Panc1 (cell line): ENCODE data around the gene BSND. TPM values are rescaled to one million over a fixed set of nuclear protein-coding genes. Genes with fewer than 3 reads are reported as not detected.

Source experiments
- ATAC-seq: fragments of 200-7000 bp; cut with Tn5 transposase; 2 replicates; pipeline ENCODE4 v1.9.1; 2020; ENCODE audit warnings: mild to moderate bottlenecking, moderate library complexity
- BruUV-seq: library from RNA; stranded (reverse); fragments of 400-500 nt; replicated peaks from 2 replicates; lab custom pipeline; 2021; lab: Mats Ljungman, UMichigan
- CTCF ChIA-PET: fragments of 300-600 bp; sonication (Branson Sonifier 250); formaldehyde crosslinking; loops from one replicate; lab custom pipeline; 2022; ENCODE audit warnings: antibody characterized with exemption; lab: Charles Lee
- POLR2A ChIA-PET: fragments of 300-600 bp; sonication (Branson Sonifier 250); formaldehyde crosslinking; loops from one replicate; lab custom pipeline; 2022; ENCODE audit warnings: antibody characterized with exemption; lab: Charles Lee
- DNase-seq: peaks from one replicate; pipeline ENCODE4 v3.0.0-alpha.2; 2010; ENCODE audit warnings: low read depth, low spot score
- H3K27ac ChIP-seq: 2 replicates; pipeline ENCODE4 v1.5.1; 2011; ENCODE audit warnings: mild to moderate bottlenecking, low read length, inconsistent platforms
- H3K27me3 ChIP-seq: fragments of 200-500 bp; sonication (Bioruptor generic); 2 replicates; pipeline ENCODE4 v1.6.0; 2014; ENCODE audit warnings: low read length, inconsistent platforms; ENCODE audit not compliant: control insufficient read depth, insufficient read depth
- H3K36me3 ChIP-seq: fragments of 200-500 bp; sonication (Bioruptor generic); 2 replicates; pipeline ENCODE4 v1.5.1; 2014; ENCODE audit warnings: inconsistent platforms, mild to moderate bottlenecking, low read length, moderate library complexity; ENCODE audit not compliant: control insufficient read depth, insufficient read depth
- H3K4me1 ChIP-seq: 2 replicates; pipeline ENCODE4 v1.5.1; 2011; ENCODE audit warnings: inconsistent platforms, mild to moderate bottlenecking, low read length, moderate library complexity; ENCODE audit not compliant: control insufficient read depth, insufficient read depth
- H3K4me3 ChIP-seq, 2 experiments: 2 replicates each; pipeline ENCODE4 v1.5.1; 2011 to 2012; ENCODE audit warnings: low read depth in 2 of 2, low read length in 2 of 2, mild to moderate bottlenecking in 2 of 2, inconsistent platforms in 1 of 2, moderate library complexity in 1 of 2
- H3K9me3 ChIP-seq: fragments of 200-500 bp; sonication (Bioruptor generic); 2 replicates; pipeline ENCODE4 v1.5.1; 2014; ENCODE audit warnings: low read depth, mild to moderate bottlenecking, inconsistent platforms, low read length, moderate library complexity; ENCODE audit not compliant: control insufficient read depth, insufficient read depth
- CTCF ChIP-seq: fragments of 450-650 bp; IDR thresholded peaks from 2 replicates; pipeline ENCODE4 v1.5.1; 2017; ENCODE audit warnings: mild to moderate bottlenecking
- POLR2AphosphoS5 ChIP-seq: IDR thresholded peaks from 2 replicates; pipeline ENCODE4 v1.6.1; 2012; ENCODE audit warnings: mild to moderate bottlenecking, low read depth, low read length, moderate library complexity
- SIN3A ChIP-seq: IDR thresholded peaks from 2 replicates; pipeline ENCODE4 v1.6.1; 2012; ENCODE audit warnings: low read depth, mild to moderate bottlenecking, low read length, moderate library complexity, borderline replicate concordance; ENCODE audit not compliant: insufficient read depth
- TCF7L2 ChIP-seq: IDR thresholded peaks from 2 replicates; pipeline ENCODE4 v1.6.1; 2011; ENCODE audit warnings: mild to moderate bottlenecking, low read depth, low read length, inconsistent platforms
- in situ Hi-C: cut with HindIII; loops from 2 replicates; pipeline ENCODE4 v1.10.0; 2016; ENCODE audit warnings: low sequenced_read_pairs, low pct_unique_long_range_greater_than_20kb
- intact Hi-C: fragments of 100-400 bp; cut with micrococcal nuclease; formaldehyde crosslinking; loops from one replicate; pipeline ENCODE4 v1.10.0; 2022; ENCODE audit not compliant: unreplicated experiment
- total RNA-seq: library from RNA; stranded (reverse); gene quantifications from one replicate; pipeline ENCODE4 v1.2.1, GENCODE V29; 2021; ENCODE audit not compliant: unreplicated experiment
- TF ChIP-seq, protein P1 (sequence below), 2 experiments: IDR thresholded peaks; 2 replicates each; pipeline ENCODE4 v1.6.1; 2011 to 2012; ENCODE audit warnings: low read depth in 2 of 2, control low read depth in 1 of 2, low read length in 1 of 2, mild to moderate bottlenecking in 1 of 2, moderate library complexity in 1 of 2; ENCODE audit not compliant: insufficient read depth in 1 of 2

BSND gene
- total RNA-seq, 1 experiment from 2014 or later, result not detected

DNA sequence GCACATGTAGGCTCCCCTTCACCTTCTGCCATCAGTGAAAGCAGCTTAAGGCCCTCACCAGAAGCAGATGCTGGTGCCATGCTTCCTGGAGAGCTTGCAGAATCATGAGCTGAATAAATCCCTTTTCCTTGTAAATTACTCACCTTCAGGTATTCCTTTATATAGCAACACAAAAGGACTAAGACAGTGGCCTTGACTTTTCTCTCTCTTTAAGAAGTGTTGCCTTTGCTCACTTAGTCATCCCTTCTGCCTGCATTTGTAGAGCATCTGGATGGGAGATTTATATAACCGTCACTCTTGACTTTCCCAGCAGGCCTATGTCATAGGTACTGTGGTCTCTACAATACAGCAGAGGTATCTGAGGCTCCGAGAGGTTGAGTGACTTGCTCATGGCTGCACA is 44.3 kb downstream of the BSND start:
- Histone ChIP-seq H3K4me1 (peaks cover 8% of the 10 kb centered on the region; the same call in 1 of the 2 replicates), H3K4me3 (no peak overlapping the region), H3K36me3 (no peaks in the 10 kb centered on the region), H3K9me3 (no peaks in the 10 kb centered on the region), H3K27ac (no peak overlapping the region), H3K27me3 (peaks cover 17% of the 10 kb centered on the region)
- in situ Hi-C loops (no loop called here), intact Hi-C loops (no loop called here)
- no peak for TF ChIP-seq CTCF
- TF ChIP-seq, protein P1, sequence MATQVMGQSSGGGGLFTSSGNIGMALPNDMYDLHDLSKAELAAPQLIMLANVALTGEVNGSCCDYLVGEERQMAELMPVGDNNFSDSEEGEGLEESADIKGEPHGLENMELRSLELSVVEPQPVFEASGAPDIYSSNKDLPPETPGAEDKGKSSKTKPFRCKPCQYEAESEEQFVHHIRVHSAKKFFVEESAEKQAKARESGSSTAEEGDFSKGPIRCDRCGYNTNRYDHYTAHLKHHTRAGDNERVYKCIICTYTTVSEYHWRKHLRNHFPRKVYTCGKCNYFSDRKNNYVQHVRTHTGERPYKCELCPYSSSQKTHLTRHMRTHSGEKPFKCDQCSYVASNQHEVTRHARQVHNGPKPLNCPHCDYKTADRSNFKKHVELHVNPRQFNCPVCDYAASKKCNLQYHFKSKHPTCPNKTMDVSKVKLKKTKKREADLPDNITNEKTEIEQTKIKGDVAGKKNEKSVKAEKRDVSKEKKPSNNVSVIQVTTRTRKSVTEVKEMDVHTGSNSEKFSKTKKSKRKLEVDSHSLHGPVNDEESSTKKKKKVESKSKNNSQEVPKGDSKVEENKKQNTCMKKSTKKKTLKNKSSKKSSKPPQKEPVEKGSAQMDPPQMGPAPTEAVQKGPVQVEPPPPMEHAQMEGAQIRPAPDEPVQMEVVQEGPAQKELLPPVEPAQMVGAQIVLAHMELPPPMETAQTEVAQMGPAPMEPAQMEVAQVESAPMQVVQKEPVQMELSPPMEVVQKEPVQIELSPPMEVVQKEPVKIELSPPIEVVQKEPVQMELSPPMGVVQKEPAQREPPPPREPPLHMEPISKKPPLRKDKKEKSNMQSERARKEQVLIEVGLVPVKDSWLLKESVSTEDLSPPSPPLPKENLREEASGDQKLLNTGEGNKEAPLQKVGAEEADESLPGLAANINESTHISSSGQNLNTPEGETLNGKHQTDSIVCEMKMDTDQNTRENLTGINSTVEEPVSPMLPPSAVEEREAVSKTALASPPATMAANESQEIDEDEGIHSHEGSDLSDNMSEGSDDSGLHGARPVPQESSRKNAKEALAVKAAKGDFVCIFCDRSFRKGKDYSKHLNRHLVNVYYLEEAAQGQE (IDR thresholded peaks at IDR 0.05; ENCODE audit: insufficient read depth in 1 of 2, low read depth in 2 of 2, low read length in 1 of 2), result no peak
- TF ChIP-seq POLR2AphosphoS5, result no peak
- no peak for TF ChIP-seq TCF7L2
- no peak for TF ChIP-seq SIN3A
- no TSS peak for BruUV-seq
- CTCF ChIA-PET, result no interaction called here
- POLR2A ChIA-PET, result no interaction called here
- no peak for ATAC-seq
- DNase-seq, result no peak

GRCh38 chr1:55043726-55044125 is 45.0 kb downstream of the BSND start:
- ChIA-PET CTCF (no interaction called here), POLR2A (no interaction called here)
- TF ChIP-seq, protein P1 (IDR thresholded peaks at IDR 0.05; ENCODE audit: insufficient read depth in 1 of 2, low read depth in 2 of 2, low read length in 1 of 2), result no peak
- TF ChIP-seq CTCF, result no peak
- TF ChIP-seq SIN3A, result no peak
- TF ChIP-seq TCF7L2, result no peak
- no peak for TF ChIP-seq POLR2AphosphoS5
- Histone ChIP-seq H3K36me3 (no peaks in the 10 kb centered on the region), H3K27ac (no peak overlapping the region), H3K4me1 (peaks cover 8% of the 10 kb centered on the region; the same call in 1 of the 2 replicates), H3K27me3 (peaks cover 10% of the 10 kb centered on the region), H3K9me3 (no peaks in the 10 kb centered on the region), H3K4me3 (no peak overlapping the region)
- in situ Hi-C loops, result no loop called here
- intact Hi-C loops, result no loop called here
- no peak for ATAC-seq
- DNase-seq, result no peak
- BruUV-seq, result no TSS peak
